Spleen (tissue), 11 donors: Measurements from ENCODE around the gene LSAMP. TPM values are rescaled to one million over a fixed set of nuclear protein-coding genes. Genes with fewer than 3 reads are reported as not detected.

Source experiments
- DNase-seq: peaks from one replicate; pipeline ENCODE4 v3.0.0-alpha.2; 2020
- H3K27ac ChIP-seq, 8 donors: fragments of 200-600 bp; sonication (generic) in 7 of 8; 1 replicate in 4 of 8; 2 replicates in 4 of 8; pipeline versions ENCODE4 v1.5.0 to v1.8.0; 2016 to 2021; ENCODE audit warnings: inconsistent platforms in 4 of 8, mild to moderate bottlenecking in 4 of 8, moderate library complexity in 1 of 8
- H3K27me3 ChIP-seq, 7 donors: fragments of 200-600 bp; sonication (generic) in 6 of 7; replicated peaks in 1 of 7; 1 replicate in 4 of 7; 2 replicates in 3 of 7; pipeline versions ENCODE4 v1.5.0 to v1.8.0; 2016 to 2021; ENCODE audit warnings: inconsistent platforms in 3 of 7, mild to moderate bottlenecking in 1 of 7
- H3K36me3 ChIP-seq, 6 donors: fragments of 200-600 bp; sonication (generic) in 5 of 6; 1 replicate in 4 of 6; 2 replicates in 2 of 6; pipeline versions ENCODE4 v1.5.0 to v1.8.0; 2016 to 2021; ENCODE audit warnings: inconsistent platforms in 2 of 6
- H3K4me1 ChIP-seq, 6 donors: fragments of 200-600 bp; sonication (generic) in 5 of 6; 1 replicate in 3 of 6; 2 replicates in 3 of 6; pipeline versions ENCODE4 v1.5.0 to v1.8.0; 2016 to 2021; ENCODE audit warnings: inconsistent platforms in 3 of 6
- H3K4me3 ChIP-seq, 8 donors: fragments of 200-600 bp; sonication (generic) in 7 of 8; 1 replicate in 4 of 8; 2 replicates in 4 of 8; pipeline versions ENCODE4 v1.5.0 to v1.8.0; 2016 to 2021; ENCODE audit warnings: inconsistent platforms in 4 of 8, mild to moderate bottlenecking in 4 of 8, moderate library complexity in 2 of 8
- H3K9me3 ChIP-seq, 8 donors: fragments of 200-600 bp; sonication (generic) in 7 of 8; 1 replicate in 4 of 8; 2 replicates in 4 of 8; pipeline versions ENCODE4 v1.5.0 to v1.8.0; 2016 to 2021; ENCODE audit warnings: inconsistent platforms in 4 of 8
- POLR2A ChIP-seq, 3 donors: fragments of 450-650 bp; IDR thresholded peaks; one replicate each; pipeline ENCODE4 v1.5.1; 2017; ENCODE audit warnings: antibody characterized with exemption in 3 of 3, mild to moderate bottlenecking in 1 of 3
- POLR2AphosphoS5 ChIP-seq, 3 donors: sonication (generic); formaldehyde crosslinking; IDR thresholded peaks; one replicate each; pipeline ENCODE4 v1.5.1; 2017; ENCODE audit warnings: antibody characterized with exemption in 3 of 3
- WGBS, 5 donors: extraction: QIAGEN DNeasy Blood & Tissue Kit in 3 of 5; methylation state at CpG; one replicate each; pipeline versions ENCODE4 v1.1.5 to v1.1.7; 2013 to 2018; 5-methylcytosine and 5-hydroxymethylcytosine counted together
- intact Hi-C: fragments of 100-400 bp; cut with DNase I; formaldehyde crosslinking; loops from one replicate; pipeline ENCODE4 v1.15.0; 2023; ENCODE audit warnings: low total_unique reads
- polyA plus RNA-seq, 3 donors: library from polyadenylated mRNA; stranded (reverse); fragments of 200-250 nt; gene quantifications; one replicate each; pipeline ENCODE4 v1.2.1, GENCODE V29; 2013
- total RNA-seq, 7 donors: library from RNA; depleted of rRNA in 3 of 7; stranded (reverse); fragments of >200 nt in 3 of 7; fragmentation: NEBNext Ultra II Directional in 4 of 7; extraction: Animal tissue kit (Norgen Biotek cat#: 25700) in 4 of 7; gene quantifications; one replicate each; pipeline versions ENCODE4 v1.1.0 to v1.2.1, GENCODE V29; 2016 to 2021
- TF ChIP-seq, protein P1 (sequence below), 11 experiments: fragments of 200-600 bp in 7 of 11; fragments of 450-650 bp in 4 of 11; sonication (generic) in 4 of 11; IDR thresholded peaks in 8 of 11; conservative IDR thresholded peaks in 3 of 11; 1 replicate in 7 of 11; 2 replicates in 4 of 11; pipeline versions ENCODE4 v1.4.0 to v1.8.0; 2016 to 2021; ENCODE audit warnings: antibody characterized with exemption in 11 of 11, inconsistent platforms in 4 of 11, mild to moderate bottlenecking in 1 of 11
- donor health status: healthy with polysubstance abuse.
- donor health status: DM: no; HTN: no; CAD: no; lungs with moderate emphysema.
- donor health status: DM: no; HTN: no; CAD: no.
- donor health status: Bipolar disorder and iron deficiency.
- donor health status: healthy.
- donor health status: DM: no; HTN: no; CAD: no.
- donor health status: DM: yes; HTN: yes; CAD: no.

Gene LSAMP
- total and polyA plus RNA-seq, 10 donors, result 0.45 to 6.8 (median 1.3) TPM

GRCh38 chr3:116029266-116029665 is 416.0 kb downstream of the LSAMP start:
- no peaks in the 10 kb centered on the region for H3K4me1 ChIP-seq
- DNase-seq, result no peak
- 80 to 90% (median 85%) methylated on average over 2 of the region's 2 CpGs for WGBS, 5 donors
- no peaks in the 10 kb centered on the region for H3K27me3 ChIP-seq
- no peaks in the 10 kb centered on the region for H3K36me3 ChIP-seq
- TF ChIP-seq, protein P1, sequence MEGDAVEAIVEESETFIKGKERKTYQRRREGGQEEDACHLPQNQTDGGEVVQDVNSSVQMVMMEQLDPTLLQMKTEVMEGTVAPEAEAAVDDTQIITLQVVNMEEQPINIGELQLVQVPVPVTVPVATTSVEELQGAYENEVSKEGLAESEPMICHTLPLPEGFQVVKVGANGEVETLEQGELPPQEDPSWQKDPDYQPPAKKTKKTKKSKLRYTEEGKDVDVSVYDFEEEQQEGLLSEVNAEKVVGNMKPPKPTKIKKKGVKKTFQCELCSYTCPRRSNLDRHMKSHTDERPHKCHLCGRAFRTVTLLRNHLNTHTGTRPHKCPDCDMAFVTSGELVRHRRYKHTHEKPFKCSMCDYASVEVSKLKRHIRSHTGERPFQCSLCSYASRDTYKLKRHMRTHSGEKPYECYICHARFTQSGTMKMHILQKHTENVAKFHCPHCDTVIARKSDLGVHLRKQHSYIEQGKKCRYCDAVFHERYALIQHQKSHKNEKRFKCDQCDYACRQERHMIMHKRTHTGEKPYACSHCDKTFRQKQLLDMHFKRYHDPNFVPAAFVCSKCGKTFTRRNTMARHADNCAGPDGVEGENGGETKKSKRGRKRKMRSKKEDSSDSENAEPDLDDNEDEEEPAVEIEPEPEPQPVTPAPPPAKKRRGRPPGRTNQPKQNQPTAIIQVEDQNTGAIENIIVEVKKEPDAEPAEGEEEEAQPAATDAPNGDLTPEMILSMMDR (IDR thresholded peaks at IDR 0.05 in 8 of 11, conservative IDR thresholded peaks at IDR 0.05 in 3 of 11), result no peak
- TF ChIP-seq POLR2AphosphoS5 (IDR thresholded peaks at IDR 0.05) (no peak), POLR2A (IDR thresholded peaks at IDR 0.05) (no peak)
- intact Hi-C loops, result no loop called here
- no peak overlapping the region for H3K27ac ChIP-seq
- no peak overlapping the region for H3K4me3 ChIP-seq
- no peaks in the 10 kb centered on the region for H3K9me3 ChIP-seq

DNA sequence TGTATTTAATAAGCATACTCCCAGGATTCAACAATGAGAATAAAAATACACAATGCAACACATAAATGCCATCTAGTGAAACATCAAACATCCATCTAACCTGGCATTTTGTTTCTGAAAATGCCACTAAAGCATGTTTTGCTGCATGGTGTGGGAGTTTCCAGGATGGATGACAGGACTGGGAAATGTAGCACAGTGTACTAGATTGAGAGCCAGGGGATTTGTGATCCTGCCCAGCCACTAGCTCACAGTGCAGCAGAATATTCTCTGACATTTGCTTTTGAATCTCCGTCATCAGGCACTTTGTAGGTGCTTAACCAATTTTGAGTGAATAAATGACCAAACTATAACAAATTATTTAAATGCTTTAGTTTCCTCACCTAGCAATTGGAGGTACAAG is 417.1 kb downstream of the LSAMP start:
- no peak overlapping the region for H3K4me3 ChIP-seq
- H3K9me3 ChIP-seq, result no peaks in the 10 kb centered on the region
- H3K4me1 ChIP-seq, result no peaks in the 10 kb centered on the region
- intact Hi-C loops, result no loop called here
- H3K27ac ChIP-seq, result no peak overlapping the region
- WGBS, 5 donors, result 88 to 95% (median 89%) methylated on average over 1 of the region's 1 CpG
- H3K36me3 ChIP-seq, result no peaks in the 10 kb centered on the region
- H3K27me3 ChIP-seq, result no peaks in the 10 kb centered on the region
- DNase-seq, result no peak
- TF ChIP-seq, protein P1 (IDR thresholded peaks at IDR 0.05 in 8 of 11, conservative IDR thresholded peaks at IDR 0.05 in 3 of 11), result no peak
- TF ChIP-seq POLR2AphosphoS5 (IDR thresholded peaks at IDR 0.05), result no peak
- TF ChIP-seq POLR2A (IDR thresholded peaks at IDR 0.05), result no peak

DNA sequence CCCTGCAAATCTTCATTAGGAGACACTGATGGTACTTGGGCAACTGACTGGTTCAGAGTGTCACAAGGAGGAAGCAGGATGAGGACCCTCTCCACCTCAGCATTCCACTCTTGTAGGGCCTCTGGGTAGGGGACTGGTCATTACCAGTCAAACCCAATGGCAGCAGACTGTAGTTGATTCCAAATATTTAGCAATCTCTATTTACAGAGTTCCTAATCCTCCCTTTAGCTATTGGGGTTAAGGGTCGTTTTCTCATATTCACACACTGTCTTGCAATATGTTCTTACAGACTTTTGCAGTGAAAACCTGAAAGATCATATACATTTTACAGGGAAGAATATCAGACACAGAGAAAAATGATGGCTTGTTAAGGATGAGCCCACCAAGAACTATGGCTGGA is 424.3 kb downstream of the LSAMP start:
- TF ChIP-seq, protein P1 (IDR thresholded peaks at IDR 0.05 in 8 of 11, conservative IDR thresholded peaks at IDR 0.05 in 3 of 11), result no peak
- TF ChIP-seq POLR2A (IDR thresholded peaks at IDR 0.05), result no peak
- TF ChIP-seq POLR2AphosphoS5 (IDR thresholded peaks at IDR 0.05), result no peak
- Histone ChIP-seq H3K27me3 (no peaks in the 10 kb centered on the region), H3K4me3 (no peak overlapping the region), H3K9me3 (no peaks in the 10 kb centered on the region), H3K27ac (no peak overlapping the region), H3K36me3 (no peaks in the 10 kb centered on the region), H3K4me1 (no peaks in the 10 kb centered on the region)
- WGBS, 5 donors, result 71 to 87% (median 78%) methylated on average over 1 of the region's 1 CpG
- intact Hi-C loops, result no loop called here
- DNase-seq, result no peak

DNA sequence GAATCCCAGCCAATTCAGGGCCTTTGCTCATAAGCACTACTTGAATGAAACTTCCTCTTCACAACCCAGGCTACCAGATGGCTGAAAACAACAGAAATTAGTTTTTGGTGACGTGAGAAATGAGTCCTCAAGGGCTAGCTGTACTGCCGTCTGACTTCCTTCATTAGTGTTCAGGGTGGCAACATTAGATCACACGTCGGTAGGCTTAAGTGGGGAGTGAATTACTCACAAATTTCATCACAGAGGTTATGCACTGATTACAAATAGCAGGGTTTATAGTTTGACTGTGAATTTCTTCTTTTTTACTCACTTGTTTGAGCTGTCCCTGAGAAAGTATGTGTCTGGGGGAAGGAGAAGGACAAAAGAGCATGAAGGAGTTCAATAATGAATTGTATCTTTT is 424.8 kb downstream of the LSAMP start:
- no peak for DNase-seq
- Histone ChIP-seq H3K27ac (no peak overlapping the region), H3K9me3 (no peaks in the 10 kb centered on the region), H3K36me3 (no peaks in the 10 kb centered on the region), H3K4me1 (no peaks in the 10 kb centered on the region), H3K4me3 (no peak overlapping the region), H3K27me3 (no peaks in the 10 kb centered on the region)
- TF ChIP-seq, protein P1 (IDR thresholded peaks at IDR 0.05 in 8 of 11, conservative IDR thresholded peaks at IDR 0.05 in 3 of 11), result no peak
- no peak for TF ChIP-seq POLR2A (IDR thresholded peaks at IDR 0.05)
- TF ChIP-seq POLR2AphosphoS5 (IDR thresholded peaks at IDR 0.05), result no peak
- WGBS, 5 donors, result 16 to 38% (median 29%) methylated on average over 4 of the region's 4 CpGs
- intact Hi-C loops, result no loop called here
